H1 (cell line): Measurements from ENCODE around the gene C2CD4A. TPM values are rescaled to one million over a fixed set of nuclear protein-coding genes. Genes with fewer than 3 reads are reported as not detected.

ENCODE experiments used
- CHD2 ChIP-seq: IDR thresholded peaks from 2 replicates; pipeline ENCODE4 v1.6.1; 2012; ENCODE audit warnings: low read length, improper control_type of control experiment
- GABPA ChIP-seq: IDR thresholded peaks from 2 replicates; pipeline ENCODE4 v1.6.1; 2011; ENCODE audit warnings: mild to moderate bottlenecking, low read length, moderate library complexity, borderline replicate concordance; ENCODE audit not compliant: insufficient read depth
- GTF2F1 ChIP-seq: IDR thresholded peaks from 2 replicates; pipeline ENCODE4 v1.6.1; 2012; ENCODE audit warnings: low read depth, low read length, improper control_type of control experiment, borderline replicate concordance
- KDM1A ChIP-seq: fragments of 200-600, 300-600 bp; sonication (generic); IDR thresholded peaks from 2 replicates; pipeline ENCODE4 v1.7.1; 2016; ENCODE audit warnings: mild to moderate bottlenecking, low read length, borderline replicate concordance
- MAFK ChIP-seq: IDR thresholded peaks from 2 replicates; pipeline ENCODE4 v1.6.1; 2012; ENCODE audit warnings: low read depth, mild to moderate bottlenecking, improper control_type of control experiment, low read length
- NRF1 ChIP-seq: IDR thresholded peaks from 2 replicates; pipeline ENCODE4 v1.6.1; 2011; ENCODE audit warnings: mild to moderate bottlenecking, low read depth, low read length, improper control_type of control experiment
- PHF8 ChIP-seq: fragments of 200-600 bp; sonication (generic); conservative IDR thresholded peaks from 2 replicates; pipeline ENCODE4 v1.7.1; 2012; ENCODE audit warnings: low read depth, mild to moderate bottlenecking, inconsistent platforms, low read length, moderate library complexity
- RFX5 ChIP-seq: IDR thresholded peaks from 2 replicates; pipeline ENCODE4 v1.6.1; 2011; ENCODE audit warnings: low read depth, low read length, improper control_type of control experiment, borderline replicate concordance
- SP2 ChIP-seq: IDR thresholded peaks from 2 replicates; pipeline ENCODE4 v1.6.1; 2012; ENCODE audit warnings: mild to moderate bottlenecking, low read length, inconsistent platforms
- polyA plus RNA-seq, 7 experiments: library from polyadenylated mRNA; depleted of rRNA in 3 of 7; stranded (reverse) in 5 of 7; unstranded in 2 of 7; fragments of >200 nt in 5 of 7; fragments of 200-250 nt in 2 of 7; gene quantifications; 1 replicate in 5 of 7; 2 replicates in 1 of 7; 4 replicates in 1 of 7; pipeline versions ENCODE4 v1.2.1 to v1.2.3, GENCODE V29; 2011 to 2013; ENCODE audit warnings: missing spikeins in 2 of 7, mixed read lengths in 2 of 7
- total RNA-seq: library from RNA; stranded (reverse); fragmentation: NEBNext Ultra II Directional; extraction: Animal tissue kit (Norgen Biotek cat#: 25700); gene quantifications from 2 replicates; pipeline ENCODE4 v1.2.1, GENCODE V29; 2021

C2CD4A gene
- total and polyA plus RNA-seq, 2 of the 8 experiments (the other 6 are each of a cell fraction or from before 2014, with no cell fraction given): not detected

GRCh38 chr15:62046078-62046743 is 20.6 kb upstream of the C2CD4A start (continued):
- TF ChIP-seq MAFK (no peak), CHD2 (no peak), RFX5 (no peak), PHF8 (no peak), SP2 (no peak), GABPA (no peak), GTF2F1 (no peak), NRF1 (no peak), KDM1A (no peak)
